ENCODE results near the gene TCEA3.

The TCEA3 gene

GRCh38 chr1:23434260-23434775 is 9.8 kb upstream of the TCEA3 start:
- H3K27me3 ChIP-seq (ENCODE audit: insufficient read depth, poor library complexity, severe bottlenecking), result no peaks in the 10 kb centered on the region
- no peak overlapping the region for H3K4me3 ChIP-seq (replicated peaks; ENCODE audit: insufficient read depth, low read length)
- DNase-seq (ENCODE audit: low read depth in 1 of 2, low spot score in 1 of 2), result no peak
- H3K27ac ChIP-seq (replicated peaks), result no peak overlapping the region
- TF ChIP-seq POLR2AphosphoS5 (IDR thresholded peaks at IDR 0.05; ENCODE audit: low read depth) (no peak), SPI1 (IDR thresholded peaks at IDR 0.05; ENCODE audit: borderline replicate concordance, low read depth) (no peak), CTCF (IDR thresholded peaks at IDR 0.05; ENCODE audit: insufficient read depth, low read length) (no peak), GABPA (IDR thresholded peaks at IDR 0.05; ENCODE audit: low read depth) (no peak), REST (IDR thresholded peaks at IDR 0.05; ENCODE audit: insufficient replicate concordance, low read depth) (no peak)

GRCh38 chr1:23433122-23433521 is 8.6 kb upstream of the TCEA3 start:
- H3K4me3 ChIP-seq (replicated peaks; ENCODE audit: insufficient read depth, low read length), result no peak overlapping the region
- H3K27me3 ChIP-seq (ENCODE audit: insufficient read depth, poor library complexity, severe bottlenecking), result no peaks in the 10 kb centered on the region
- DNase-seq (ENCODE audit: low read depth in 1 of 2, low spot score in 1 of 2), result no peak
- TF ChIP-seq CTCF (IDR thresholded peaks at IDR 0.05; ENCODE audit: insufficient read depth, low read length), result no peak
- no peak overlapping the region for H3K27ac ChIP-seq (replicated peaks)

GRCh38 chr1:23431431-23431830 is 6.9 kb upstream of the TCEA3 start:
- peaks cover 7% of the 10 kb centered on the region for H3K27me3 ChIP-seq (ENCODE audit: insufficient read depth, poor library complexity, severe bottlenecking)
- no peak for TF ChIP-seq CTCF (IDR thresholded peaks at IDR 0.05; ENCODE audit: insufficient read depth, low read length)
- no peak for TF ChIP-seq SPI1 (IDR thresholded peaks at IDR 0.05; ENCODE audit: borderline replicate concordance, low read depth)
- no peak for TF ChIP-seq POLR2AphosphoS5 (IDR thresholded peaks at IDR 0.05; ENCODE audit: low read depth)
- no peak for TF ChIP-seq GABPA (IDR thresholded peaks at IDR 0.05; ENCODE audit: low read depth)
- no peak for TF ChIP-seq REST (IDR thresholded peaks at IDR 0.05; ENCODE audit: insufficient replicate concordance, low read depth)
- no peak overlapping the region for H3K27ac ChIP-seq (replicated peaks)
- H3K4me3 ChIP-seq (replicated peaks; ENCODE audit: insufficient read depth, low read length), result no peak overlapping the region
- no peak for DNase-seq (ENCODE audit: low read depth in 1 of 2, low spot score in 1 of 2)

GRCh38 chr1:23430803-23431202 is 6.3 kb upstream of the TCEA3 start:
- no peak overlapping the region for H3K4me3 ChIP-seq (replicated peaks; ENCODE audit: insufficient read depth, low read length)
- no peak for TF ChIP-seq SPI1 (IDR thresholded peaks at IDR 0.05; ENCODE audit: borderline replicate concordance, low read depth)
- no peak for TF ChIP-seq CTCF (IDR thresholded peaks at IDR 0.05; ENCODE audit: insufficient read depth, low read length)
- H3K27ac ChIP-seq (replicated peaks), result no peak overlapping the region
- no peak for DNase-seq (ENCODE audit: low read depth in 1 of 2, low spot score in 1 of 2)
- H3K27me3 ChIP-seq (ENCODE audit: insufficient read depth, poor library complexity, severe bottlenecking), result peaks cover 10% of the 10 kb centered on the region

All from HL-60 (cell line).